Measurements from ENCODE around the gene EEF1AKMT3. TPM values are rescaled to one million over a fixed set of nuclear protein-coding genes. Genes with fewer than 3 reads are reported as not detected.

Gene EEF1AKMT3
- total RNA-seq, 2 donors from 2014 or later: 7.9 to 9.3 TPM

DNA sequence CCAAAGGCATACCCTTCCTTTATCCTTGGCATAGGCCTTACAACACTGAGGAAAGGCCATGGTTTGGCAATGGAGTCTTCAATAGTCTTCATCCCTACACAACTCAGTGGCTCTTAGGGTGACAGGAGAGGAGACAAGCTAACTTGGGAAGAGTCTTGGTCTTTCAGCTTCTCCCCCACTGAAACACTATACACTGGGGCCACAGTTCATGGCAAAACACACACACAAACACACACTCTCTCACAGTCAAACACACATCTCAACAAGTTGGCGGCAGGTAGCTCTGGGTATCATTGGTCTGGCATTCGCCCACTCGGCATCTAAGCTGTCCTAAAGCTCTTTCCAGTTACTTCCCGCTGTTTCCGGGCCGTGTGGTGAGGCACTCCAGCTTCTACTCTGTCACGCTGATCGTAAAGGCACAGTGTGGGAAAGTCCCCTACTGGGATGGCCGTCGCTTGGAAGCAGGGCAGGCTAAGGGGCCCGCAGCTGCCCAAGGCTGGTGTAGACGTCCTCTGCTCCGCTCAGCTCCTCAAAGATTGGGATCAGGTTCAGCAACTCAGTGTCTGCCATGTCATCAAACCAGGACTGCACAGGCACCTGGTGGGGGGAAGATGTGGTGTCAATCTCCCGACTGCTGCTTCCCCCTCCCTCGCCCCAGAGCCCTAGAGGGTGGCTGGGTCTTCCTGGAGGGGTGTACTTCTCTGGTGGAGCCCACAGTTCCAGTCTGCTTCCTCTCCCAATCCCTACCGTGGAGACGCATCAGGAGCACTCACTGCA, 50.9 kb downstream of the EEF1AKMT3 start:
- no peak for DNase-seq (ENCODE audit: low spot score)

DNA sequence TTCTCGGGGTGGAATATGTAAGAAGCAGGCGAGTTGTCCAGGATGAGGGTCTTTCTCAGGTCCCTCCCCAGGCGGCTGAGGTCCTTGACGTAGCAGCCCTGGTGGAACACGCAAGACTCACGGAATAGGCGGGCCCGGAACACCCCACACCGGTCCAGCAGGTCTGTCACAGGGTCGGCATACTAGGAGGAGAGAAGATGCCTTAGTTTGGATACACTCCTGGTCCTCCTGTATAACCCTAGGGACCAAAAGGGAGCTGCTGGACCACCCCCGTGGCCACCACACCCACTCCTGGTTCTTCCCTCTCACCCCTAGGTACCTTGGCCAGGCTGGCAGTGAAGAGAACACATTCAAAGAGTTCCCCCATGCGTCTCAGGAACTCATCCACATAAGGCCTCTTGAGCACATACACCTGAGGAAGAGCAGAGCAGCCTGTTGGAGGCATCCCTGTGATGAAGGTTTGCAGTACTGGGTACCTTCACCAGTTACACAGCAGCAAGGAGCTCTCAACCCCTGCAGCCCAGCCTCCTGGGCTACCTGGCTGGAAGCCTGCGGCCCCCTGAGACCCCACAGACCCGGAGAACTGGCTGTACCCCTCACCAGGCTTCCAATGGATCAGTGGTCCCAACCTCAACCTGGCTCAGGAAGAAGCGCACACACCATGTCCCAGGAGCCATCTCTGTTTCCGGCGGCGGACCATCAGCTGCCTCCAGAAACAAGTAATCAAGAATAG, 51.7 kb downstream of the EEF1AKMT3 start:
- intact Hi-C loops (cut with DNase I): loop anchor here in 1 of 2 donors (10.0 kb wide), 1 partner anchor 559 kb away; no protein-coding TSS in a partner anchor
- DNase-seq (ENCODE audit: low spot score): no peak

More for the DNA sequence above, 50.9 kb downstream of the EEF1AKMT3 start:
- intact Hi-C loops (cut with DNase I): loop anchor here in 1 of 2 donors (10.0 kb wide), 1 partner anchor 559 kb away; no protein-coding TSS in a partner anchor

DNA sequence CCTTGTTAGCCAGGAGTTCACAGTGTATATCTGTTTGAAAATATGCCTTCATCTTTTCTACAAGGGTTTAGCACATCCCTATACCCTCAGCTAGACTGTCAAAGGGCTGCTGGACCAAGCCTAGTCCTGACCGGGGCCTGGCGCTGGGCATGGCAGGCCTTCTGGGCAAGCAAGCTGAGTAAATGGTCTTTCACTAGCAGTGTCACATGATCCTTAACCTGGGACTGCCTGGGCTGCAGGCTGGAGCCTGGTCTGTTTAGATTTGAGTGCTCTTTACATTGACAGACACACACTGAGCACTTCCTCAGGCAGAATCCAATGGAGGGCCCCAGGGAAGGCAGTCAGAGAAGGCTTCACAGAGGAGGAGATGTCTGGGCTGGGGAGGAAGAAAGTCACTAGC, 53.0 kb downstream of the EEF1AKMT3 start:
- intact Hi-C loops (cut with DNase I): loop anchor here in 1 of 2 donors (10.0 kb wide), 1 partner anchor 561 kb away; no protein-coding TSS in a partner anchor
- DNase-seq (ENCODE audit: low spot score): no peak

DNA sequence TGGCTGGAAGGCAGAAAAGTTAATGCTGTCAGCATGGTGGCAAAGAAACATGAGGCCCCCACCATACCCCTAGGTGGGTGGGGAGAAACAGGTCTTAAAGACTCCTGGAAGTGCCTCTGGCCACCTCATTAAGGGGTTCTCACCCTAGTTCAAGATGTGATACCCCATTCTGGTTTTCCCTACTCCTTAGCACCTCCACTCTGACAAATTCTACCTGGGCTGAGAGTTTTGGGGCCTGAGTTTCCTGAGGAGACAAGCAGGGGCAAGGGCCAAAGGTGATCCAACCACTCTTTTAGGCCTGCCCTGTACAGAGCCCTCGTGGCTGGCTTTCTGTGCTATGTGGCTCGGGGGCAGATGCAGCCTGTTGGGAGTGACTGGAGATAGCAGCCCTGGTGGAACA, 54.0 kb downstream of the EEF1AKMT3 start:
- no peak for DNase-seq (ENCODE audit: low spot score)
- intact Hi-C loops (cut with DNase I): loop anchor here in 1 of 2 donors (10.0 kb wide), 1 partner anchor 562 kb away; no protein-coding TSS in a partner anchor

DNA sequence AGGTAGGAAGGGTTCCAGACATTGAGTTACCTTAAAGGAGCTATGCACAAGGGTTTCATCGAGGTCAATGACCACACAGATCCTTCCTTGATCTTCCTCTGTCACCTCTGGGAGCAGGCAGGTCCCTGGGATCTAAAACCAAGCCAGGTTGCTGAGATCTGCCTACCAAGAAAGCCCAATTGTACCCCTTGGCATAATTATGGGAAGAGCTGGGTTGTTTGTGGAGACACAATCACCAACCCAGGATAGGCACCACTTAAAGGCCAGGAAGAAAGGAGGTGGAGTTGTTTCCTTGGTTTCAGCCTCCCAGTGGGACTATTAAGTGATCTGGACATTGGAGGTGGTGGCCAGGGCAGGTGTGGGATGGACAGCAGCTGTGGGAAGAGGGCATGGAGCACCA, 54.6 kb downstream of the EEF1AKMT3 start:
- DNase-seq (ENCODE audit: low spot score): no peak
- intact Hi-C loops (cut with DNase I): loop anchor here in 1 of 2 donors (10.0 kb wide), 1 partner anchor 562 kb away; no protein-coding TSS in a partner anchor

DNA sequence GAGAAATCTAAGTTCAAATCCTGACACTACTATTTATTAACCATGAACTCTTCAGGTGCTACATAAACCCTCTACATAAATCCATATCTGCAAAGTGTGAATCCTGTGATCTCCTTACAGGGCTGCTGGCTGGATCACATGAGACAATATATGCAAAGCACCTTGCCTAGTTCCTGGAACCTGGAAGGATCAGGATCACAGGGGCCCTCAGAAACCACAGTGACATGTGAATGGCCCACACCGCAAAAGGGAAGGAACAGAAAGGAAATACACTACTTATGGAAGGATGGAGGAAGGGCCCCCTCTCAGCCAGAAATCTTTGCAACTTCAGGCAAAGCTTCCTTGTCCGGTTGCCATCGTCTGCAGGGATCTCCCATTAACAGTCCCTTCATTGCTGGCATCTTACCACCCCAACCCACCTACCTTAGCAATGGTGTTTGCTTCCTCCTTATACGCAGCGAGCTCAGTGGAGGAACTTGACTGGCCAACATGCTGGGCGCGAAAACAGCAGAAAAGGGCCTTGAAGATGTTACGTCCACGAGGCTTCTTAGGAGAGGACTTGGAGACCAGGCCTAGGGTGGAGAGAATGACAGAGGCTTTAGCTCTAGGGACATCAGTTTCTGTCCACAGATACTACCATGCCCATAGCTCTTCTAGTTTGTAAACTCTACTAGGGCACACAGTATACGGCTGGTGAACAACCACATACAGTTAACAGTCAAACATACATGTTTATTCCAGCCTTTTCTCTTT, 56.8 kb downstream of the EEF1AKMT3 start:
- no peak for DNase-seq (ENCODE audit: low spot score)
- intact Hi-C loops (cut with DNase I): loop anchor here in 1 of 2 donors (10.0 kb wide), 1 partner anchor 564 kb away; no protein-coding TSS in a partner anchor

DNA sequence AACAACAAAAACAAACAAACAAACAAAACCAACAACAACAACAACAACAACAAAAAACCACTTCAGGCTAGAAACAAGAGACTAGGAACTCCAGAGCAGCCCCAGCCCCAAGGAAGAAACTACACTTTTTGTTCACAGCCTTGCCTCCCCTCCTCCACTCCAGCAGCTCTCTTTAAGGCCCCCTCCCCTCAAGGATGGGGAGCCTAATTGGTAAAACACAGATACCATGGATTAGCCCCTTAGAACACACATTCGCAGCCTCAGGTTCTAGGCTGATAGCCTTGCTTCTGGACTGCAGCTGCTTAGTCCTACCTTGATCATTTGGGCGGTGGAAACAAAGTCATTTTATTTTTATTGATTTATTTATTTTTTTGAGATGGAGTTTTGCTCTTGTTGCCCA, 58.0 kb downstream of the EEF1AKMT3 start:
- no peak for DNase-seq (ENCODE audit: low spot score)
- intact Hi-C loops (cut with DNase I): loop anchor here (2.0 kb wide), 2 partner anchors 74 to 76 kb away; no protein-coding TSS in a partner anchor

Small RNA genes within 50 kb of the gene (microRNA-seq; reads per million reads assigned to microRNA genes)
- gene MIR26A2 (ENCODE audit: borderline microRNAs expressed in 2 of 2) (173 to 649 reads per million in 2 donors), gene MIR6759 (ENCODE audit: borderline microRNAs expressed in 2 of 2) (0 reads per million in 2 donors)

Other genes starting within 250 kb of the EEF1AKMT3 start
- gene MBD6, start 249.8 kb upstream of the EEF1AKMT3 start, total RNA-seq: 10 to 100 TPM; 46.5 to 49.1 TPM
- 100 to 1,000 TPM in 1 of 2 donors, 10 to 100 TPM in 1; 90.6 to 104 TPM for gene DCTN2, start 225.4 kb upstream of the EEF1AKMT3 start, total RNA-seq
- gene KIF5A, start 222.6 kb upstream of the EEF1AKMT3 start, total RNA-seq: under 1 TPM; 0.10 to 0.14 TPM
- 10 to 100 TPM; 26.0 to 27.4 TPM for gene PIP4K2C, start 181.4 kb upstream of the EEF1AKMT3 start, total RNA-seq
- 10 to 100 TPM; 32.4 to 35.6 TPM for gene DTX3, start 167.8 kb upstream of the EEF1AKMT3 start, total RNA-seq
- 10 to 100 TPM; 78.8 to 82.8 TPM for gene ARHGEF25, start 161.2 kb upstream of the EEF1AKMT3 start, total RNA-seq
- 1 to 10 TPM; 4.3 to 6.0 TPM for gene B4GALNT1, start 139.4 kb upstream of the EEF1AKMT3 start, total RNA-seq
- 100 to 1,000 TPM; 186 to 279 TPM for gene OS9, start 78.5 kb upstream of the EEF1AKMT3 start, total RNA-seq
- 1 to 10 TPM; 1.8 to 2.2 TPM for gene AGAP2, start 33.9 kb upstream of the EEF1AKMT3 start, total RNA-seq
- gene TSPAN31, start 27.6 kb upstream of the EEF1AKMT3 start, total RNA-seq: 10 to 100 TPM; 20.1 to 26.3 TPM
- 10 to 100 TPM; 65.3 to 66.0 TPM for gene CDK4, start 20.3 kb upstream of the EEF1AKMT3 start, total RNA-seq
- 1 to 10 TPM; 7.4 to 9.4 TPM for gene MARCHF9, start 17.5 kb upstream of the EEF1AKMT3 start, total RNA-seq
- gene CYP27B1, start 5.5 kb upstream of the EEF1AKMT3 start, total RNA-seq: 1 to 10 TPM in 1 of 2 donors, under 1 TPM in 1; 0.57 to 1.1 TPM
- gene METTL1, start 509 bp upstream of the EEF1AKMT3 start, total RNA-seq: 10 to 100 TPM; 16.6 to 22.8 TPM
- gene TSFM, start 10.2 kb downstream of the EEF1AKMT3 start, total RNA-seq: 10 to 100 TPM; 15.9 to 16.4 TPM
- 1 to 10 TPM; 5.6 to 6.3 TPM for gene AVIL, start 46.1 kb downstream of the EEF1AKMT3 start, total RNA-seq
- gene CTDSP2, start 74.1 kb downstream of the EEF1AKMT3 start, total RNA-seq: 100 to 1,000 TPM; 135 to 138 TPM
- 1 to 10 TPM; 5.6 to 5.7 TPM for gene ATP23, start 169.0 kb downstream of the EEF1AKMT3 start, total RNA-seq

Measured in posterior vena cava (tissue), 2 donors.